ENCODE data around the gene IL1R1. TPM values are rescaled to one million over a fixed set of nuclear protein-coding genes. Genes with fewer than 3 reads are reported as not detected.
"Not testable (repeated sequence)": the region's sequence is repeated elsewhere in the genome, so short reads cannot be mapped to it uniquely, and the experiment has no call there.

The IL1R1 gene
- total RNA-seq, 1 donor from 2014 or later, result 51.9 TPM

GRCh38 chr2:102111823-102112222, 30.7 kb upstream of the IL1R1 start:
- no peak for DNase-seq (ENCODE audit: low spot score)

DNA sequence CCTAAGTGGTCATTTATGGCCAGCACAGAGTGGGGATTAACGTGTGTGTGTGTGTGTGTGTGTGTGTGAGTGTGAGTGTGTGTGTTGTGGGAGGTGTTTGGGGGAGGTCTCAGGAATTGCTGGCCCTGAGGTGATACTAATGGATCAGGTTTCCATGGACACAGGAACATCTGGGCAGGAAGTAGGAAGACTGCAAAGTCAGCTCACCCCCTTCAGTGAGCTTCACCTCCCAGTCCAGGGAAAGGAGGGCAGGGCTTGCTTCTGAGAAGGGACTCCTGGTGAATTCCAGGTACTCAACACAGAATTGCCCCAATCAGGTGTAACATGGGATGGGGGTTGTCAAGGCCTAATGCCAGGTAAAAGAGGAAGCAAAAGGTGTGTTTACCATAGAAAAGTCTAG, 30.3 kb upstream of the IL1R1 start:
- DNase-seq (ENCODE audit: low spot score), result no peak

DNA sequence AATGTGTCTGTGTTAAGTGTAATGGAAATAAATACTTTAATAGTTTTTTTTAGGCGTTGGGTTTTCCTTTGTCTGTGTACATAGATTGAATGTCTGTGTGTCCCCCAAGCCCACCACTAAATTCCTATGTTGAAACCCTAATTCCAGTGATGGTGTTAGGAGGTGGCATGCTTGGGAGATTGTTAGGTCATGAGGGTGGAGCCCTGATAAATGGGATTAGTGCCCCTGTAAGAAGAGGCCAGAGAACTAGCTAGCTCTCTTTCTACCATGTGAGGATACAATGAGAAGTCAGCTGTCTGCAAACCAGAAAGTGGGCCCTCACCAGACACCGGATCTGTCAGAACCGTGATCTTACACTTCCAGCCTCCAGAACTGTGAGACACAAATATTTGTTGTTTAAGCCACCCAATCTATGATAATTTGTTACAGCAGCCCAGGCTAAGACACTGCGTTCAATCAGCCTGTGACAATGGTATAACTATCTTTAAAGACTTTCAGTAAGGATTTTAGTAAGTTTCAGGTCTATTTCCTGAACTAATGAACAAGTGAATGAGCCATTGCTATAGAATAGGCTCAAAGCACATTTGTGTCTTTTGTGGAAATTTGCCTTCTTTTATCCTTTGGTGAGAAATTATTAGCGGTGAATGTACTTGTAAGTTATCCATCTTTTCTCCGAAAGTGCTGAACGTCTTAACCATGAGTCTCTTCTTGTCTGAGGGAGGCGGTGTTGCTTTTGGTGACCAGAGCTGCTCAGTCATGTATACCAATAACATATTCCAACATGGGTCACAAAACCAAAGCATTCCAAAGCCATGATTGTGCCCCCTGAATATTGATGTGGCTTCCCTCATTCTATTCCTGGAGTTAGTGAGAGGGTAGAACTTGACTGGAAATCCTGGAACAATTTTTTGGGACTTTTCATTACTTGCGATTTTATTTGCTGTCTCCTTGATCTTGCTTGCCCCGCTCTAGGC, 29.6 kb upstream of the IL1R1 start:
- DNase-seq (ENCODE audit: low spot score), result no peak

- no peak for DNase-seq (ENCODE audit: low spot score)
Measured at GRCh38 chr2:102114290-102114721, 28.2 kb upstream of the IL1R1 start.

DNA sequence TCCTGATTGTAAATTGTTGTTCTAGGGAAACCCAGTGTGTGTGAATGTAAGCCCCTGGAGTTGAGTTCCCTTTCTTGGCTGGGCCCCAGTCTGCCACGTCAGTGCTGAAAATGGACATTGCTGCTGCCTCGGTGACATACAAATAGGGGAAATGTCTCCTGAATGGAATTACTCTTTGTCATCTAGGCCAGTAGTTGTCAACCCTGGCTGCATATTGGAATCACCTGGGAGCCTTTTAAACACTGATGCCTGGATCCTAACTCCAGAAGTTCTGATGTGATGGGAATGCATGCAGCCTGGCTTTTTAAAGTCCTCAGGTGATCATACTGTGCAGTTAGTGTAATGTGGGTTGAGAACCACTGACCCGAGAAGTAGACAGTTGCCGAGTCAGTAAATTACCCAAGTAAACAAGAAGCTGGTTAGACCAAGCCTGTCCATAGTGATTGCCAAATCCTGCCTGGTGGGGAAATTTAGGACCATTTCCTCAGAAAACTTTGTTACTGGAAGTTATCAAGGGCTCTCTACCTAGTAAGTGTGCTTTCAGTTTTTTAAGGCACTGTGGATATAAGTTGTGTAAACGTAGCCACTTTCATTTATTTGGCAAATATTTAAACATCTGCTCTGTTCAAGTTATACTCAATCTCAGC, 27.6 kb upstream of the IL1R1 start:
- no peak for DNase-seq (ENCODE audit: low spot score)

DNA sequence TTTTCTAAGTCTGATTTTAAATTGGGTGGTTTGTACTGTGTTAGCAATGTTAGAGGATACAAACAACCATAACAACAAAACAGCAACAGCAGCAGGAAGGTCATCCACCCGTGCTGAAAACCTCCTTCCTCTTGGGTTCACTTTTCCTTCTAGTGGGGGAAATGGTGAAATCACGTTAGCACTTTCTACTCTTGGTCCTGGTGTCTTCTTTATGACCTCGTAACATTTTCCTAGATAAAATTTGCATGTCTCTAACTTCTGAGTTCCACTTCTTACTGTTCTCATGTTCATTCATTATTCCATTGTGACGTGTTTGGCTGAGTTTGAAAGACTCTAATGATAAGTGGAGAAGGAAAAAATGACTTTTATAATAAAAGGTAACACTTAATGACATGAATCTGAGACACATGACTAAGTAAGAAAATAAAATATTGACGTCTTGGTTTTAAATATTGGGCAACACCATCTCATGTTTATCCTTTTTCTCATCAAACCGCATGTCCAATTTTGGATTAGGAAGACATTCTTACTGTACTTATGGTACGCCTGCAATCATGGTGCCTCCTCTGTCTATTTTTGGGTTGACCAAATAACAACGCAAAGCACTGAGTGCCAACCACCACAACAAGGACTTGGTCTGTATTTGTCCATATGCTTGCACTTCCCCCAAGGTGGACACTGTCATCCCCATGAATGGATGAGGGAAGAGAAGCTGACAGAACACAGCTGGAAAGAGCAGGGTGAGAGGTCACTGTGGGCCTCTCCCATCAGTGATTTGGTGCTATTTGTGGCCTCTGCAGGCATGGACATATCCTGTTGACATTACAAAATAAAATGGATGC, 25.7 kb upstream of the IL1R1 start:
- DNase-seq (ENCODE audit: low spot score), result no peak

DNA sequence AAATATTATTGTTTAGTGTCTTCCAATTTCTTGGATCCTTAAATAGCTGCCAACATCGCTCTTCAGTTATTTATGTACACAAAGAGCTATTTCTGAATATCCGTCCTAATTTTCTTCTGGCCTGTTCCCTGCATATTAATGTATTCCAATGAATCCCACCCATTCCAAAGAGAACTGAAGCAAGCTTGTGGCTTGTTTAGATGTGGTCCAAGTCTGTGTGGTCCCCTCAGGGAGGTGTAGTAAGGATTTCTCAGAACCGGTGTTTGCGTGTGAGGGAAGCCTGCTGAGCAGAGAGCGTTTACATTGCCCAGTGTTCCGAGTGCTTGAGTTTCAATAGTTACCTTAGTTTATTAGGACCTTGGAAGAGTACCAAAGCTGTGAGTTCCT, 25.1 kb upstream of the IL1R1 start:
- no peak for DNase-seq (ENCODE audit: low spot score)

DNA sequence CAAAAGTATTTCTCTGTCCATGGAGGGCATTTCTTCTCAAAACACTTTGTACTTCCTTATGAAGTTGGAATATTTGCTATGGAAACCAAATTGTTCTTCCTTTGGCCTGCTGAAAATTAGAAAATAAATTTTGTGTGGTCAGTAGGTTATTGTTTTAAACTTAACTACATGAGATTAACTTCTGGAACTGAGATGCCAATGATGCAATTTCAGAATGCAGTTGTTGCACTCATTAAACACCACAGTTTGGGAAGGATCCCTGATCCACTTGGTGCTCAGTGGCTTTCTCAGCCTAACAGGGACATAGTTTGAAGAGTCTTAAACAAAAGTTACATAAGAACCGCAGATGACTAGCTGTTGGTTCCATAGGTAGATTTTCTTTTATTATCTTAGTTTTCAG, 23.3 kb upstream of the IL1R1 start:
- no peak for DNase-seq (ENCODE audit: low spot score)

DNA sequence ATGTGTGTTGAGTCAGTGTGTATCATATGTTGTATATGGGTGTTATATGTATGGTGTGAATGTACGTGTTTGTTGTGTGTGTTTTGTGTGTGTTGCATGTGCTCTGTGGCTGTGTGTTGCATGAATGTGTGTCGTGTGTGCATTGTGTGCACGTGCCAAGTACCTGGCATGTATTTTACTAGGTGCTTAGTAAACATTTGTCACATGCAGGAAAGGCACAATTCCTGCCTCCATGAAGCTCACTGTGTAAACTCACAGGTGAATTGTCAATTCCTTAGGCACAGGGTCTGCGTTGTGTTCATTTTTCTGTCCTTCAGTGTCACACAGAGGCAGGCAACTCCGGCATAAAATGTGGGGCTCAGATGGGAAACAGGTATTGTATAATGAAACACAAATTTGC, 22.3 kb upstream of the IL1R1 start:
- DNase-seq (ENCODE audit: low spot score), result no peak

- DNase-seq (ENCODE audit: low spot score), result no peak
Measured at GRCh38 chr2:102120701-102121159, 21.8 kb upstream of the IL1R1 start.

DNA sequence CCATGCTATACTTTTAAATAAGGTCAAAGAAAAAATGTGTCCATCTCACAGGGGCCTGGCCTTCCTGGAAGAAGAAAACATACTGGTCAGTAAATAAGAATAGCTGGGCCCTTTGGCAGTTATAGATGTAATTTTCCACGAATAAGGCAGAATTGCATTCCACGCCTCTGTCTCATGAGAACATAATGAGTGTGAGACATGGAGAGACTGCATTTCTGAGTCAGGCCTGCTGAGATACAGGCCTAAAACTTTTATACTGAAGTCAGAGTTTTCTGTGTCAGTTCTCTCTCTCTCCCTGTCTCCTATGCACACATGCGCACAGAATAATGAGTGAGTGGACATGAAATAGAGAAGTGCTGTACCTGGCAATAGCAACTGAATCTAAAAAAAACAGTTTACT, 20.4 kb upstream of the IL1R1 start:
- no peak for DNase-seq (ENCODE audit: low spot score)

DNA sequence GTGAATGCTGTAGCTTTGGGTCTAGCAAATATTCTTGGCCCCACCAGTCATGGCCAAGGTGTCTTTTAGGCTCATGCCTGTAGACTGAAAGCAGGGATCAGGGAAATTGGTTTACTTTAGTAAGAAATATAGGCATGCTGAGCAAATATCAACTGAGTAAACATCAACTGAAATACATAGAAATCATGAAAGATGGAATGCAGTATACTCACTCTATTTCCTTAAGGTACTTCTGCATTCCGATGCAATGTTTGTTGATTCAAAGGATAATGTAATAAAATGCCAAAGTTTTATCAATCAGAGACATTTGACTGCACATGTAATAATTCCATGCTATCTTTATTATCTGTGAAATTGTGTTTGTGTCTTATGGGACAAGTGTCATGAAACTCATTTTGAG, 19.6 kb upstream of the IL1R1 start:
- no peak for DNase-seq (ENCODE audit: low spot score)

DNA sequence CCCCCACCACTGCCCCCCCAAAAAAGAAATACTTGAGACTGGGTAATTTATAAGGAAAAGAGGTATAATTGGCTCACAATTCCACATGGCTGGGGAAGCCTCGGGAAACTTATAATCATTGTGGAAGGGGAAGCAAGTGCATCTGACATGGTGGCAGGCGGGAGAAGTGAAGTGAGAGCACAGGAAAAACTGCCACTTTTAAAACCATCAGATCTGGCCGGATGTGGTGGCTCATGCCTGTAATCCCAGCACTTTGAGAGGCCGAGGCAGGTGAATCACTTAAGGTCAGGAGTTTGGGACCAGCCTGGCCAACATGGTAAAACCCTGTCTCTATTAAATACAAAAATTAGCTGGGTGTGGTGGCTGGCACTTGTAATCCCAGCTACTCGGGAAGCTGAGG, 18.1 kb upstream of the IL1R1 start:
- DNase-seq (ENCODE audit: low spot score), result not testable (repeated sequence)

- no peak for DNase-seq (ENCODE audit: low spot score)
Measured at GRCh38 chr2:102126169-102126568, 16.4 kb upstream of the IL1R1 start.

DNA sequence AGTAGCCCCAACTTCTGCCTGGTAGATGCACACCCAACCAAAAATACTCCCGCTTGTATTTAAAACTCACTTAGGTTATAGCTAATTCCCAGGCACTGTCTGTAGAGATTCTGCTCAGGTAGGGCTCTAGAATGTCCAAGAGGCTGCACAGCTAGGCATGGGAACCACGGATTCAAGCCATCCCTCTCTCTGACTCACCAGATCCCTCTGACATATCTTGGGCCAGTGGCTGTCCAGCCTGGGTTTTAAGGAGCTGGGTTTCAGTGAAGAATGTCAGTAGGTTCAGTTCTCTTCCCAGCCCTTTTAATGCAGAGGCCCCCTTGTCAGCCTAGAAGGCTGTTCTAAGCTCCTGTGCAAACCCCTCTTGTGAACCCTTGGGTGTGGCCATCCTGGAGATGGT, 15.9 kb upstream of the IL1R1 start:
- no peak for DNase-seq (ENCODE audit: low spot score)

DNA sequence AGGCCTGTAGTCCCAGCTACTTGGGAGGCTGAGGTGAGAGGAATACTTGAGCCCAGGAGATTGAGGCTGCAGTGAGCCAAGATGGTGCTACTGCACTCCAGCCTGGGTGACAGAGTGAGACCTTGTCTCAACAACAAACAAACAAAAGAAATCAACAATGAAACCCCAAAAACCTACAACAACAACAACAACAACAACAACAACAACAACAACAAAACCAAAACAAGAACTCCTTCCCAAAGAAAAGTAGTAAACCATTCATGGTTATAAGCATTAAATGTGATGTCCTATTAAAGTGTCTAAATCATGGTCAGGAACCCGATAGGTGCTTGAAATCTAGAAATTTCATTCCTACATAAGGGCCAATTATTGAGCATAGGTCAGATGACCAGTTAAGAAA, 13.5 kb upstream of the IL1R1 start:
- no peak for DNase-seq (ENCODE audit: low spot score)

DNA sequence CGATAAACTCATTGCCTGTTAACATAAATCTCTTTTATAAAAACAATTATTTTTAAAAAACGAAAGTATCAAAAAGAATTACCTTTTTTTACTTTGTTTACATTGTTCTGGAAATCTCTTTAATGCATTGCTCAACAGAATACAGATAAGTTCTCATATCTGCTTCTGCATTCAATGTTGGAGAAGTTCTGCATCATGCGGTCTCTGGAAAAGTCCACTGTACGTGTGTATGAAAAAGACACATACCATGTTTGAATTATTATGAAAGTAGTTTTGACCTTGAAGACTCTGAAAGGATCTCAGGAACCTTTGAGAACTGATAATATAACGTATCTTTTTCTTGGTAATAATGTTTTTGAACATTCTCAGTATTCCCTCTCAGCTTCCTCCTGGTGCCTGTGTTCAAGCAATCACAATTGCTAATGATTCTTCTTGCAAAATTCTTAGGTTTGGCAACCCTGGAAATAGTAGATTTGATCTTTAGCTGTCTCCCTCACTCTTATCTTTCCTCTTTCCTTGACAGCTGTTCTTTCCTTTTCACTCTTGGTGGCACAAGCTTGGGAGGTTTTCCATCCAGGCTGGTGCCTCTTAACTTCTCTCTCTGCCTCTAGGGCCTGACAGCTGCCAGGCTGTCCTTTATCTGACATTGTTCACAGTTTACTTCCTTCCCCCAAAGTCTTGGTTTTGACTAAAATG, 12.4 kb upstream of the IL1R1 start:
- no peak for DNase-seq (ENCODE audit: low spot score)

DNA sequence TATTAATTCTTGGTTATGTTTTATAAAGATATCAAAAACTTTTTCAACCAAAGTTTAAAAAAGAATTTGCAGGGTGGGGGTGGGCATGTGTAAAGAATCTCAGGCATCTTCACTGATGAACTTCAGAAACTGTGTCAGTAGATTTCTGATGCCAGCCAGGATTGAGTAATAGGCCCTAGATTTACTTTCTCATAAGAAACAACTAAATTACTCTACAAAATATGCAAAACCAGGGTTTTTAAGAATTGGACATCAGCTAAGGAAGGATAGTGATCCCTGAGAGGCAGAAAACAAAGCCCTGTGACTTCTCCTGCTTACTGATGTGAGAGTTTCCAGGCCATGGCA, 11.9 kb upstream of the IL1R1 start:
- no peak for DNase-seq (ENCODE audit: low spot score)

DNA sequence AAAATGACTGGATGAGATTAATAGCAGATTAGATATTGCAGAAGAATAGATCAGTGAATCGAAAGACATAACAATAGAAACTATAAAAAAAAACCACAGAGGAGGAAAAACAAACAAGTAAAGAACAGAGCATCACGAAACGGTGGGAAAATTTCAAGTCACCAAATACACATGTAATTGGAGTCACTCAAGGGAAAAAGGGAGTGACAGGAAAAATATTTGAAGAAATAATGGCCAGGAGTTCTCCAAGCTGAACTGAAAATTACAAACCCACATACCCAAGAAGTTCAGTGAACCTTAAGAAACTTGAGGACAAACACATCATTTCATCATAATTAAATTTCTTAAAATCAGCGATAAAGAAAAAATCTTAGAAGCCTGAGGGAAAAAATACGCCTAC, 11.0 kb upstream of the IL1R1 start:
- no peak for DNase-seq (ENCODE audit: low spot score)

GRCh38 chr2:102137138-102137537, 5.4 kb upstream of the IL1R1 start:
- DNase-seq (ENCODE audit: low spot score), result no peak

GRCh38 chr2:102138331-102138730, 4.2 kb upstream of the IL1R1 start:
- DNase-seq (ENCODE audit: low spot score), result no peak

- no peak for DNase-seq (ENCODE audit: low spot score)
Measured at GRCh38 chr2:102139851-102140250, 2.7 kb upstream of the IL1R1 start.

Measured in mucosa of gallbladder (tissue), 1 donor.